ENCODE results near the gene GJB2.

The GJB2 gene

GRCh38 chr13:20192158-20192835 lies 441 bp downstream of the GJB2 start:
- peak in 1 of 2 donors; percentile 26 for DNase-seq

GRCh38 chr13:20191311-20192157 lies 1.2 kb downstream of the GJB2 start:
- no peak for DNase-seq

- DNase-seq, result no peak
Observed at GRCh38 chr13:20190481-20191310, 2.0 kb downstream of the GJB2 start.

- no peak for DNase-seq
Observed at GRCh38 chr13:20190076-20190475, 2.7 kb downstream of the GJB2 start.

- DNase-seq, result peak in 1 of 2 donors; percentile 16
Observed at GRCh38 chr13:20188667-20189553, 3.8 kb downstream of the GJB2 start.

- peak in 1 of 2 donors; percentile 4 for DNase-seq
Observed at GRCh38 chr13:20186771-20187170, 6.0 kb downstream of the GJB2 start.

- DNase-seq, result peak in 1 of 2 donors; percentile 4
Observed at GRCh38 chr13:20185366-20186056, 7.2 kb downstream of the GJB2 start.

GRCh38 chr13:20182231-20182846 lies 10.4 kb downstream of the GJB2 start:
- DNase-seq, result peak; percentile 40 to 53

- no peak for DNase-seq
Observed at GRCh38 chr13:20181188-20181587, 11.6 kb downstream of the GJB2 start.

- DNase-seq, result no peak
Observed at GRCh38 chr13:20178156-20178555, 14.6 kb downstream of the GJB2 start.

GRCh38 chr13:20177049-20177831 lies 15.5 kb downstream of the GJB2 start:
- DNase-seq, result no peak

GRCh38 chr13:20175907-20176652 lies 16.7 kb downstream of the GJB2 start:
- DNase-seq, result no peak

GRCh38 chr13:20175406-20175794 lies 17.3 kb downstream of the GJB2 start:
- no peak for DNase-seq

GRCh38 chr13:20174656-20175405 lies 17.9 kb downstream of the GJB2 start:
- peak; percentile 77 to 79 for DNase-seq

GRCh38 chr13:20173116-20173746 lies 19.5 kb downstream of the GJB2 start:
- peak in 1 of 2 donors; percentile 37 for DNase-seq

- DNase-seq, result no peak
Observed at GRCh38 chr13:20171364-20171763, 21.4 kb downstream of the GJB2 start.

GRCh38 chr13:20170921-20171320 lies 21.8 kb downstream of the GJB2 start:
- DNase-seq, result no peak

- no peak for DNase-seq
Observed at GRCh38 chr13:20168396-20168795, 24.3 kb downstream of the GJB2 start.
